Measurements from ENCODE around the gene ADGRL1. TPM values are rescaled to one million over a fixed set of nuclear protein-coding genes. Genes with fewer than 3 reads are reported as not detected.
A peak's percentile ranks its signal among the peaks of the same experiment; 100 is the strongest.
"Not testable (repeated sequence)": the region's sequence is repeated elsewhere in the genome, so short reads cannot be mapped to it uniquely, and the experiment has no call there.

ADGRL1 gene
- polyA plus RNA-seq, 3 donors = 1.7 TPM; not detected in 2

DNA sequence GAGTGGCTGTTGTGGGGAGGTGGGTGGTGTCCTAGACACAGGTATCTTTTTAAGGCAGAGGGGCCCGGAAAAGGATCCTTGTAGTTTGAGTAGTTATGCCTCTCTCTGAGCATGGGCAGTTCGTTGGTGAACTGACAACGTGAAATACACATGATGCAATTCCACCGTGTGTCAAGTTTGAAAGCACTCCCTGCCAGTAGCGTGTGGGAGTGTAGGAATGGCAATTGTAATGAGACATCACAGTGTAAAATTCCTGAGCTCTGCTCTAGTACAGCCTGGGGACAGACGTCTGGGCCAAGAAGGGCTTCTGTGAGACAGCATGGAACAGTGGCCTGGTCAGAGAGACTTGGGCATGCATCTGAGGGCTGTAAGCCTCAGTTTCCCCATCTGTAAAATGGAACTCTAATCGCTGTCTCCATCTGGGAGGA, 59.2 kb downstream of the ADGRL1 start:
- WGBS (ENCODE audit: insufficient coverage) = 63% methylated on average over 5 of the region's 7 CpGs
- Histone ChIP-seq H3K9ac (ENCODE audit: insufficient read depth, low read length, poor library complexity, severe bottlenecking) (no peak overlapping the region), H2AFZ (ENCODE audit: insufficient read depth, low read depth, low read length, poor library complexity, severe bottlenecking) (no peak overlapping the region), H3K27ac (ENCODE audit: low read depth in 1 of 2, low read length in 2 of 2) (no peak overlapping the region), H3K27me3 (ENCODE audit: control insufficient read depth in 2 of 2, insufficient read depth in 2 of 2, low read length in 2 of 2) (no peaks in the 10 kb centered on the region), H3K36me3 (replicated peaks in 1 of 2; ENCODE audit: control insufficient read depth in 1 of 2, insufficient read depth in 2 of 2, low read length in 2 of 2) (peaks cover 0 to 3% of the 10 kb centered on the region in 2 donors), H3K4me2 (replicated peaks; ENCODE audit: extremely low read depth, low read length, poor library complexity, severe bottlenecking) (no peak overlapping the region), H3K9me3 (replicated peaks in 1 of 2; ENCODE audit: control insufficient read depth in 1 of 2, insufficient read depth in 1 of 2, low read length in 2 of 2) (no peaks in the 10 kb centered on the region), H3K79me2 (ENCODE audit: insufficient read depth, low read length) (peaks cover 75% of the 10 kb centered on the region), H4K20me1 (ENCODE audit: insufficient read depth, low read length) (peaks cover 83% of the 10 kb centered on the region), H3K4me3 (replicated peaks in 1 of 3; ENCODE audit: low read depth in 2 of 3, low read length in 3 of 3) (no peak overlapping the region), H3K4me1 (ENCODE audit: control insufficient read depth in 1 of 2, insufficient read depth in 2 of 2, low read length in 2 of 2) (peaks cover 30 to 36% of the 10 kb centered on the region in 2 donors)
- Mint-ChIP-seq H3K36me3 (peaks cover 10 to 19% of the 10 kb centered on the region in 2 donors), H3K27me3 (ENCODE audit: low read depth in 3 of 3) (peaks cover 0 to 5% (median 0%) of the 10 kb centered on the region in 3 donors), H3K9me3 (peaks cover 0 to 1% (median 0%) of the 10 kb centered on the region in 7 donors), H3K27ac (peak overlapping the region in 2 of 7 donors; percentile 37 to 54), H3K4me3 (no peak overlapping the region), H3K4me1 (peaks cover 63% of the 10 kb centered on the region)
- intact Hi-C loops (cut with micrococcal nuclease) = loop anchor here in 1 of 2 donors (5.0 to 10.0 kb wide), 2 partner anchors 140 to 258 kb away; no protein-coding TSS in a partner anchor
- no peak for DNase-seq
- TF ChIP-seq, protein P1, sequence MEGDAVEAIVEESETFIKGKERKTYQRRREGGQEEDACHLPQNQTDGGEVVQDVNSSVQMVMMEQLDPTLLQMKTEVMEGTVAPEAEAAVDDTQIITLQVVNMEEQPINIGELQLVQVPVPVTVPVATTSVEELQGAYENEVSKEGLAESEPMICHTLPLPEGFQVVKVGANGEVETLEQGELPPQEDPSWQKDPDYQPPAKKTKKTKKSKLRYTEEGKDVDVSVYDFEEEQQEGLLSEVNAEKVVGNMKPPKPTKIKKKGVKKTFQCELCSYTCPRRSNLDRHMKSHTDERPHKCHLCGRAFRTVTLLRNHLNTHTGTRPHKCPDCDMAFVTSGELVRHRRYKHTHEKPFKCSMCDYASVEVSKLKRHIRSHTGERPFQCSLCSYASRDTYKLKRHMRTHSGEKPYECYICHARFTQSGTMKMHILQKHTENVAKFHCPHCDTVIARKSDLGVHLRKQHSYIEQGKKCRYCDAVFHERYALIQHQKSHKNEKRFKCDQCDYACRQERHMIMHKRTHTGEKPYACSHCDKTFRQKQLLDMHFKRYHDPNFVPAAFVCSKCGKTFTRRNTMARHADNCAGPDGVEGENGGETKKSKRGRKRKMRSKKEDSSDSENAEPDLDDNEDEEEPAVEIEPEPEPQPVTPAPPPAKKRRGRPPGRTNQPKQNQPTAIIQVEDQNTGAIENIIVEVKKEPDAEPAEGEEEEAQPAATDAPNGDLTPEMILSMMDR (IDR thresholded peaks at IDR 0.05) = no peak

- Histone ChIP-seq H4K20me1 (ENCODE audit: insufficient read depth, low read length) (peaks cover 82% of the 10 kb centered on the region), H3K4me1 (ENCODE audit: control insufficient read depth in 1 of 2, insufficient read depth in 2 of 2, low read length in 2 of 2) (peaks cover 30 to 36% of the 10 kb centered on the region in 2 donors), H3K79me2 (ENCODE audit: insufficient read depth, low read length) (peaks cover 77% of the 10 kb centered on the region)
- not testable (repeated sequence) for H3K4me2 ChIP-seq (replicated peaks; ENCODE audit: extremely low read depth, low read length, poor library complexity, severe bottlenecking); H3K4me3 Mint-ChIP-seq; H3K36me3 ChIP-seq (replicated peaks in 1 of 2; ENCODE audit: control insufficient read depth in 1 of 2, insufficient read depth in 2 of 2, low read length in 2 of 2); DNase-seq; H3K9me3 ChIP-seq (replicated peaks in 1 of 2; ENCODE audit: control insufficient read depth in 1 of 2, insufficient read depth in 1 of 2, low read length in 2 of 2); H3K27me3 Mint-ChIP-seq (ENCODE audit: low read depth in 3 of 3); H3K27ac Mint-ChIP-seq; H3K9me3 Mint-ChIP-seq; H3K27me3 ChIP-seq (ENCODE audit: control insufficient read depth in 2 of 2, insufficient read depth in 2 of 2, low read length in 2 of 2); H2AFZ ChIP-seq (ENCODE audit: insufficient read depth, low read depth, low read length, poor library complexity, severe bottlenecking); H3K4me3 ChIP-seq (replicated peaks in 1 of 3; ENCODE audit: low read depth in 2 of 3, low read length in 3 of 3); H3K9ac ChIP-seq (ENCODE audit: insufficient read depth, low read length, poor library complexity, severe bottlenecking); H3K27ac ChIP-seq (ENCODE audit: low read depth in 1 of 2, low read length in 2 of 2)
- Mint-ChIP-seq H3K4me1 (peaks cover 65% of the 10 kb centered on the region), H3K36me3 (peaks cover 10 to 15% of the 10 kb centered on the region in 2 donors)
- intact Hi-C loops (cut with micrococcal nuclease) = loop anchor here in 1 of 2 donors (5.0 to 10.0 kb wide), 2 partner anchors 141 to 259 kb away; no protein-coding TSS in a partner anchor
- WGBS (ENCODE audit: insufficient coverage) = 98% methylated on average over 7 of the region's 10 CpGs
Observed at GRCh38 chr19:14146169-14146568, 59.8 kb downstream of the ADGRL1 start.
